BE2C (cell line): ENCODE data around the gene STK33.
A peak's percentile ranks its signal among the peaks of the same experiment; 100 is the strongest.

ENCODE experiments used
- DNase-seq: peaks from one replicate; pipeline ENCODE4 v3.0.0-alpha.2; 2020
- H3K27me3 ChIP-seq: fragments of 250-450 bp; sonication (Bioruptor Pico); 2 replicates; pipeline ENCODE4 v1.5.1; 2020; ENCODE audit warnings: mild to moderate bottlenecking
- H3K36me3 ChIP-seq: fragments of 250-450 bp; sonication (Bioruptor Pico); 2 replicates; pipeline ENCODE4 v1.5.1; 2020; ENCODE audit warnings: mild to moderate bottlenecking
- H3K4me1 ChIP-seq: fragments of 250-450 bp; sonication (Bioruptor Pico); 2 replicates; pipeline ENCODE4 v1.5.1; 2020
- H3K4me3 ChIP-seq: 2 replicates; pipeline ENCODE4 v1.5.1; 2011; ENCODE audit warnings: low read depth, low read length
- H3K9me3 ChIP-seq: fragments of 250-450 bp; sonication (Bioruptor Pico); 2 replicates; pipeline ENCODE4 v1.5.1; 2020
- CTCF ChIP-seq: IDR thresholded peaks from 2 replicates; pipeline ENCODE4 v1.5.1; 2012; ENCODE audit warnings: mild to moderate bottlenecking, low read depth, low read length

Gene STK33

GRCh38 chr11:8567602-8568198 lies 26.3 kb downstream of the STK33 start:
- Histone ChIP-seq H3K36me3 (no peaks in the 10 kb centered on the region), H3K4me1 (no peaks in the 10 kb centered on the region), H3K9me3 (no peaks in the 10 kb centered on the region), H3K27me3 (no peaks in the 10 kb centered on the region), H3K4me3 (no peak overlapping the region)
- no peak for TF ChIP-seq CTCF
- no peak for DNase-seq

- H3K9me3 ChIP-seq = no peaks in the 10 kb centered on the region
- H3K27me3 ChIP-seq = no peaks in the 10 kb centered on the region
- TF ChIP-seq CTCF = peak; percentile 33
- H3K4me3 ChIP-seq = no peak overlapping the region
- DNase-seq = no peak
- no peaks in the 10 kb centered on the region for H3K36me3 ChIP-seq
- H3K4me1 ChIP-seq = no peaks in the 10 kb centered on the region
Observed at GRCh38 chr11:8566613-8567210, 27.3 kb downstream of the STK33 start.

- no peak for TF ChIP-seq CTCF
- DNase-seq = no peak
- no peaks in the 10 kb centered on the region for H3K9me3 ChIP-seq
- no peak overlapping the region for H3K4me3 ChIP-seq
- no peaks in the 10 kb centered on the region for H3K27me3 ChIP-seq
- no peaks in the 10 kb centered on the region for H3K36me3 ChIP-seq
- H3K4me1 ChIP-seq = no peaks in the 10 kb centered on the region
Observed at GRCh38 chr11:8564526-8564925, 29.5 kb downstream of the STK33 start.

- Histone ChIP-seq H3K4me1 (no peaks in the 10 kb centered on the region), H3K36me3 (no peaks in the 10 kb centered on the region), H3K27me3 (no peaks in the 10 kb centered on the region), H3K9me3 (no peaks in the 10 kb centered on the region), H3K4me3 (no peak overlapping the region)
- DNase-seq = no peak
- no peak for TF ChIP-seq CTCF
Observed at GRCh38 chr11:8561461-8561860, 32.6 kb downstream of the STK33 start.

GRCh38 chr11:8558436-8558835 lies 35.6 kb downstream of the STK33 start:
- H3K9me3 ChIP-seq = no peaks in the 10 kb centered on the region
- H3K4me1 ChIP-seq = no peaks in the 10 kb centered on the region
- no peak for TF ChIP-seq CTCF
- no peak overlapping the region for H3K4me3 ChIP-seq
- DNase-seq = no peak
- no peaks in the 10 kb centered on the region for H3K27me3 ChIP-seq
- H3K36me3 ChIP-seq = no peaks in the 10 kb centered on the region

GRCh38 chr11:8545698-8546366 lies 48.2 kb downstream of the STK33 start:
- H3K27me3 ChIP-seq = no peaks in the 10 kb centered on the region
- TF ChIP-seq CTCF = no peak

More at GRCh38 chr11:8545698-8546366, 48.2 kb downstream of the STK33 start:
- no peak for DNase-seq
- Histone ChIP-seq H3K9me3 (no peaks in the 10 kb centered on the region), H3K36me3 (no peaks in the 10 kb centered on the region), H3K4me3 (no peak overlapping the region), H3K4me1 (no peaks in the 10 kb centered on the region)
